NCI-H1048 (cell line): ENCODE data around the gene DNAH8.

Source experiments
- DNase-seq: peaks from one replicate; lab custom pipeline; 2025; lab: John Stamatoyannopoulos, UW

The DNAH8 gene

DNA sequence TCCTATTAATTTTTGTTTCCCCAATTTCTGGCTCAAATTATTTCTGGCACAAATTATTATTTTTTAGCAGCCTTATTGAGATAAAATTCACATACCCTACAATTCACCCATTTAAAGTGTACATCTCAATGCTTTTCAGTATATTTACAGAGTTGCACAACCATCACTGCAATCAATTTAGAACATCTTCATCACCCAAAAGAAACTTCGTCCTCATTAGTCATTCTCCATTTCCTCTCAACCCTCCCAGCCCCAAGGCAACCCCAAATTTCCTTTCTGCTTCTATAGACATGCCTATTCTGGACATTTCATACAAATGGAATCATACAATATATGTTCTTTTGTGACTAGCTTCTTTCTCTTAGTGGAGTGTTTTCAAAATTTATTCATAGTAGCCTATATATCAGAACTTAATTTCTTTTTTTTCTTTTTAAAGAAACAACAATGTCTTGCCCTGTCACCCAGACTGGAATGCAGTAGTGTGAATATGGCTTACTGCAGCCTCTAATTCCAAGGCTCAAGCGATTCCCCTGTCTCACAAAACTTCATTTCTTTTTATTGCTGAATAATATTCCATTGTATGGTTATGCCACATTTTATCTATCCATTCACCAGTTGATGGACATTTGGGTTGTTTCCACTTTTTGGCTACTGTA, 84.5 kb downstream of the DNAH8 start:
- no peak for DNase-seq

DNA sequence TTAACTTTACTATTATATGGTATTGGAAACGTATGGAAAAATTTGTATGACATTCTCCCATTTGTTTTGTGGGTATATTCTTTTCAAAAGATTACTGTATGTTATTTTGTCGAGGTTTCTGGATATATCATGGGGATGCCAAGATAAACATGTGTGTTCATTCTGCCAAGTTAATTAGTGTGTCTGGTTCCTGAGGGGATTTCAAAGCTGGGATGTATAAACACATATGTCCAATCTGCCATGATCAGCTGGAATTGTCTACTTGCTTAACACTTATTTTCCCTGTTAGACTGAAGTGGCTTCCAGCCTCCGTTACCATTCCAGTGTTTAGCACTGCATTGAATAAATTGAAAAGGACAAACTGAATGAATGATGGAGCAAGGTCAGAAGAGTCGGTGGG, 86.2 kb downstream of the DNAH8 start:
- no peak for DNase-seq

DNA sequence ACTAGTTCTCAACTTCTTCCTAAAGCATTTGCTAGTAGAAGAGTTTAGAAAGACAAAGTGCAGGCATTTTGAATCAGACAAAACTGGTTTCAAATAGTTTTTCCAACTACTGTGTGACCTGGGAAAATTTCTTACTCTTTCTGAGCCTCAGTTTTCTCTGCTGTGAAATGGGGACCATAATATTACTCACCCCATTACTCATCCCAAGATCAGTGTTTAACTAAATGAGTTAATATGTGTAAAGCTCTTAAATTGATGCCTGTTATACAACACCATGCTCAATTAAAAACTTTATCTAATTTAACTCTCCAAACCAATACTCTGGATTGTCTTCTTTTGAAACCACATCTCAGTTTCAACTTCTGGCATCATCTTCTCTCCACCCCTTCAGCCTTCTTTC, 87.4 kb downstream of the DNAH8 start:
- DNase-seq = no peak

DNA sequence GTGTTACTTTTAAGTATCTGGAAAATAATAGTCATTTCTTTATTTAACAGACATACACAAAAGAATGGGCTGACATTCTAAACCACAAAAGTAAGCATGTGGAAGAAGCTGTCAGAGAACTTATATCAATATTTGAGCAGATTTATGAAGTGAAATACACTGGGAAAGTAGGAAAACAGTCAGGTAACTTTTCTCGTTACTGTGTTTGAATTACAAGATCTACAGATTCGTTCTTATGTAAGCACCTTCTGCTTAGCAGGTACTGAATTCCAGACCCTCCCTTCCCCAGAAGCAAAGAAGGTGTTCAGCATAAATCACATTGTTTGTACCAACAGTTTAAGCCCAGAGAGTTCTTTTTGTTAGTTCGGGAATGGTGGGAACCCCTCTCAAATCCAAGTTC, 88.0 kb downstream of the DNAH8 start:
- DNase-seq = no peak

DNA sequence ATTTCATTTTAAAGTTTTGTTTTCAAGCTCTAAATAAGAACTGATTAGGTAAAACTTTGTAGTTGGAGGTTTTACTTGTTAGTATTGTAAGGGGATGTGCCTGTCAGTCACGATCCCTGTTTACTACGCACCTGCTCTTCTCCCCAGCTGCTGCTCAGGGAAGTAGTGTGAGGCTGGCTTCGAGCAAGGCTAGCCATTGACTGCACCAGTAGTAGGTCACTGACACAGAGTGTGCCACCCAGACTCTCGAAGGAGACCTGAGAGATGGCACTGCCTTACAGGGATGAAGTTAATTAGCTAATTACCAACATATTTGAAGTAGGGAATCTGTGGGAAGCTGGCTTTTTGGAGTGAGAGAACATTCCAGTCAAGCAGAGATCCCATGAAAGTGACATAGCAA, 89.2 kb downstream of the DNAH8 start:
- no peak for DNase-seq

DNA sequence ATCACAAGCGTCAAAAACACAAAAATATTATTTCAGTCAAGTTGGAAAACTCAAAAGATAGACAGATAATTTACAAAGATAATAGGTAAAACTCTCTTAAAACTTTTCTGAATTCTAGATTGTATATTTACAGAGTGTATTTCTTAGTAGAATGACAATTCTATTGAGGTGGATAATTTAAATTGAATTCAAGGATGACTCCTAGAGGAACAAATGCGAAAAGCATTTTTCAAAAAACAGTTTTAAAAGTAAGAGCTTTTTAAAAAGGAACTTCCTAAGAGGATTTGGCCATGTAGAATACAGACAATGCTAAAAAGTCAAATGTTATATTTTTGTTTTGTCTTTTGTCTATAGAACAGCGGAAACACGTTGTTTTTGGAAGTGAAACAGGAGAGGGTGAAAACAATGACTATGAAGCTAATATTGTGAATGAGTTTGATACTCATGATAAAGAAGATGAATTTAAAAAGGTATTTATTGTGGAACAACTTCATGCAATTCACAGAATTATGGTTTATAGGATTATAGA, 90.1 kb downstream of the DNAH8 start:
- DNase-seq = no peak

DNA sequence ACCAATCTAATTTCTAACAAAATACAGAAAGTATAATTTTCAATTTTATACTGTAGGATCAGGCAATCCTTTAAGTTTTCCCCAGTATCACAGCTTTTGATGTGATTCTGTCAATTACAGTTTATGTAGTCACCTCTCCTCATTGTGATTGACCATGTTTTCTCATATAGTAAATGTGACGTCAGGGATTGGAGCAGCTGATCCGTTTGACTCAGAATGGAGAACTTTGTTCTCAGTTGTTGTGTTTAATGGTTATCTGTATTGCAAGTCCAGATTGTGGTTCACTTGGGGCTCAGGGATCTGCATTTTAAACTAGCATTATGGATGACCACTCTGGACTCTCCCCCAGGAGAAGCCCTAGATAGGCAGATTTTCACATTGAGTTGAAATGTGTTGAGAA, 90.6 kb downstream of the DNAH8 start:
- no peak for DNase-seq

DNA sequence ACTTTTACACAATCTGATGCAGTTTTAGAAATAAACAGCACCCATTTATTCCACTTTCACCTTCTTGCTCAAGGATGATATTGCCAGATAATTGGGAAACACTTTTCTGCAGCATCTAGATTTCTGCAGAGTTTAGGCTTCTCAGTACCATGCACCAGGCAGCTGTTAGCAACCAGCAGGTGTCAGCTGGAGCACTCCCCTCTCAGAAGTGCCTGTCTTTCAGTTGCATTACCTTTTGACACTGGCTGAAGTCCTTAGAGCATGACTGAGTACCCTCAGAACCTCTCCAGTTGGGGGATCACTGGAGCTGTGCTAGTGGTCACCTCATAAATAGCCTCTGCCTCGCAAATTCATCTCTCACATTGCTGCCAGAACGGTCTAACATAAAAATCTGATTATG, 91.2 kb downstream of the DNAH8 start:
- DNase-seq = no peak

DNA sequence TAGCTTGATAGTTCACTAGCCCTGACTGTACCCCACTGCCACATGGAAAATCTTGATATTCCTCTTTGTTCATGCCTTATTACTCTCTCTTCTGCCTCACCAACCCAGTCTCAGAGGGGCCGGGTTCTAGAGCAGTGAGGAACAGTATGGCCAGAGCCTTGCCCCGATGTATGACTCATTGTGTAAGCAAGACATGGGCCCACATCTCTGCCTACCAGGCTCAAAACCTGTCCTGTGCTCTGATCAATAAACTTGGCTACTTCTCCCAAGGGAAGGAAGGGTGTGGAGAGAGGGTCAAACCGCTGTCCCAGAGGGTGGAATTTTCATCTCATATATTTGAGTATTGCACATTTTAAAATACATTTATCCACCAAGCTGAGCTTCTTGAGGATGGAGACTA, 91.7 kb downstream of the DNAH8 start:
- DNase-seq = no peak

DNA sequence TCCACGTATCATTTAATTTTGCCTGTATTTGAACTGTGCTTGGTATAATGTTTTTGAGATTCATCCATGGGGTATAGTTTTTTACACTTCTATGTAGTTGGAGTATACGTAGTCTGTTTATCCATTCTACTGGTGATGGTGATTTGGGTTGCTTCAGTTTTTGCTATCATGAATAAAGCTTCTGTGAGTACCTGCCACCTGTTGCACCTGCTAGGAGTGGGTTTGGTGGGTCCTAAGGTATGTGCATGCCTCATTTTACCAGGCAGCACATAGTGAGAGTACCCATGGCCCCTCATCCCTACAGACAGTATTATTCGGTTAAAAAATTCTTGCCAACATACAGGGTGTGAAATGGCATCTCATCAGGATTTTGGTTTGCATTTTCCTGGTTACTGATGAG, 92.9 kb downstream of the DNAH8 start:
- no peak for DNase-seq

DNA sequence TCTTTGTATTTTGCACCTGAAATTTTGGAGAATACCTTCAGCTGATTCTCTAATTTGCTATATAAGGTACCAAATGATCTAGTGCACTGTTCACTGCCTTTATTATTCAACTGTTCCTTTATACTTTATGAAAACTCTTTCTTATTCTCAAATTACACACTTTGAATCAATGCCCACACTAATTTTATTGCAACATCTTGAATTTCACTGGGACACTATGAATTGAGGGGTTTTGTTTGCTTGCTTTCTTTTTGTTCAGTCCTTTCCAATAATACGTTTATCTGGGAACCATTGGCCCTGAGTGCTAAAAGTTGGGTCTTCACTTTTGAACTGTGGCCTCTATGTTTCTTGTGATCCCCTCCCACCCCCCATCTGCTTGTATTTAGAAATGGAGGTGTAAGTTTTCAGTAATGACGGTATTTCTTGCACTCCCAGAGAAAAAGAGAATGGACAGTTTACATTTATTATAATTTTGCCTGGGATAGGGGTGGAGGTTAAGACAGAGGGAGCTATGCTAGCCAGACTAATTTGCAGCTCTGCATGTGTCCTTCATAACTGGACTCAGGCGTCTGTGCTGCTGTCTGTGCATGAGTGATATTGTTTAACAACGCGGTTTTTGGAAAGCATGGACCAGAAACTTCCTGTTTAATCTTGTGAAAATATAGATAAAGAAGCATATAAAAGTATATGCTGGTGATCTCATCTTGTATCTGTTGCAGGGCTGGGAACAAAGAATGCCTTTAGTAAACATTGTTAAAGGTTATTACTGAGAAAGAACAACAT, 98.1 kb downstream of the DNAH8 start:
- no peak for DNase-seq

DNA sequence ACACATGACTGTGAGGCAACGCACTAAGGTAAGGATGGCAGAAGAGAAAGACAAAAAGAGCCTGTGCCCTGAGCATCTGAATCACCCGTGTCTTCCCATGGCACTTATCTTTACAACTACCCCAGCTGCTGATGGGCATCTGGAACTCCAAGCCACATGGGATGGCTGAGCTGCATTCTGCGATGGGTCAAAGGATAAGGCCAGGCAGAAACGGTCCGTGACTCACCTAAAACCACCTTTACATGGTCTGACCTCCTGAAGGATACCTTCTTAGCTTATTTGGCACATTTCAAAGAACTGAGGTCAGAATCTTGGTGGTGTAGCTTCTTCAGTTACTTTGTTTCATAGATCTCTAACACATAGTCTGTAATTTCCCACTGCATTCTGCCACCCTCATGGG, 99.7 kb downstream of the DNAH8 start:
- no peak for DNase-seq

DNA sequence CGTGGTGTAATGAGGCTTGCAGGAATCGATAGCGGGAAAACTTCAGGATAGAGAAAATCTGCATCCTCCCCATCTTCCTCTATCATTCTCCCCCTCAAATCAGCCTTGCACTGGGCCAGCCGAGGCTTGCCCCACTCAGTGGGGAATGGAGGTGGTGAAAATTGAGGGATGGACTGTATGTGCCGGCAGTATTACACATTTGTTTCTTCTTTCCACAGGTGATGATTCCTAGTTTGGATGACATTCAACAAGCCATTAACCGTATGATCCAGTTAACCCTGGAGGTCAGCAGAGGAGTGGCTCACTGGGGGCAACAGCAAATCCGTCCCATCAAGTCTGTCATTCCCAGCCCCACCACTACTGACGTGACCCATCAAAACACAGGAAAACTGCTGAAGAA, 100.1 kb downstream of the DNAH8 start:
- DNase-seq = no peak

DNA sequence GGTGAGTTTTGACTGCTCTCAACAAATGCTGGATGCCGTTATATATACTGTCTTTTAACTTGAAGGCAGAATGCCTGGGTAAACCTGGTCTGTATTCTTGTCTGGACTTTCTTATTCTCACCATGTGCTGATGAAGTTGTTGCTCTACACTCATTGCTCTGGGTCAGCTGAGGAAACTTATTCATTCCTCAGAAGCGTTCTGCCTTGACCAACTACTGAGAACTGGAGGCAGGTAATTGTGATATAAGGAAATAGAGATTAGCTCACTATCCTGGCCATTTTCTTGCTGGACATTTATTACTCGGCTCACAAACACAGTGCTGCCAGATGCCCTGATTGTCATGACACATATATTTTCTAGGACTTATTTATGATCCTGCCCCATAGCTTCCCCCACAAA, 103.6 kb downstream of the DNAH8 start:
- no peak for DNase-seq

DNA sequence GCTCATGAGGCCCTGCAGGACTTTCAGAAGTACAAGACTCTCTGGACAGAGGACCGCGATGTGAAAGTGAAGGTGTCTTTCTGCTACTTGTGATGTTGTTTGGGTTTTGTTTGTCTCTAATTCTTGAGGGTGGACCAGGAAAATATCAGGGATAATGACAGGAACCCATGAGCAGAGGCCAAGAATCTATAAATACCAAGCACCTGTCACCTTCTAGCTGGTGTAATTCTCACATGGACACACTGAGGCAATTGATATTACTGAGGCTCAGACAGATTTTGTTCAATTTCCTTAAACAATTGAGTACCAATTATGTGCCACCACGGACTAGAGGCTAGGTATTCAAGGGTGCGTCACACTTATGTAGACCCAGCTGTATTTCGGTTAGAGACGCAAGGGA, 107.9 kb downstream of the DNAH8 start:
- DNase-seq = no peak

DNA sequence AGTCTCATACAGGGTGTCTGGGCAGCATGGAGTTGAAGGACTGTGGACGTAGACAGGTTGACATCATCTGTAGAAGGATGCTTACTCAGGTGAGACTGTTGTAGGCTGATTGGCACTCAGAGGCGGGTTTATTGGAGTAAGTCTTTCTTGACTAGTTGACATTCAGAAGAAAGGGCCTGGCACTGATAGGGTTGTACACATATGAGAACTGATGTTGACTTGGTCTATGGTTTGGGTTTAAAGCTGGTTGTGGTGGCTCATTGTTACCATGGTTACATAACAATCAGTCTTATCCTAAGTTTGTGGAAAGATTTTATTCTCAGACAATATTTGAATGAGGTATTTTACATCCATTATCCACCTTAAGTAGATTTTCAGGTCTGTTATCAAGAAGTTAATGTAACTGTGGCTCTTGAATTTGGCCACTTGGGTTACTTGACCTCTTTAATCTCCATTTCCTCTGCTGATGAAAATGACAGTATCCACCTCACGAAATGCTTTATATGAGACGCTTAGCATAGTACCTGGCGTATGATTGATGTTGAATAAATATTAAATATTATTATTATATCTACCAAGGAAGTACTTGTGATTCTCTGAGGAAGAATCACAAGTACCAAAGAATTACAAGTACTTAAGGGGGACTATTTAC, 109.3 kb downstream of the DNAH8 start:
- no peak for DNase-seq

DNA sequence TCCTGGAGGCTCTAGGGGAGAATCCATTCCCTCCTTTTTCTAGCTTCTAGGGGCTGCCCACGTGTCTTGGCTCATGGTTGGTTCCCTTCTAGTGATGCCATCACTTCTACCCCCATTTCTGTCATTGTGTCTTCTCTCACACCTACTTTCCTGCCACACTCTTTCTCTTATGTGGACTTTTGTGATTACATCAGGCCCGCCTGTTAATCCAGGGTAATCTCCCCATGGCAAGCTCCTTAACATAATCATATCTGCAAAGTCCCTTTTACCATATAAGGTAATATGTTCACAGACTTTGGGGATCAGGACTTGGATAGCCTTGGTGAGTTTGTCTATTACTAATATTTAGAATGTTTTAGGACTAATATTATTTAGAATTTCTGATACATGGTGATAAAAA, 111.9 kb downstream of the DNAH8 start:
- no peak for DNase-seq

DNA sequence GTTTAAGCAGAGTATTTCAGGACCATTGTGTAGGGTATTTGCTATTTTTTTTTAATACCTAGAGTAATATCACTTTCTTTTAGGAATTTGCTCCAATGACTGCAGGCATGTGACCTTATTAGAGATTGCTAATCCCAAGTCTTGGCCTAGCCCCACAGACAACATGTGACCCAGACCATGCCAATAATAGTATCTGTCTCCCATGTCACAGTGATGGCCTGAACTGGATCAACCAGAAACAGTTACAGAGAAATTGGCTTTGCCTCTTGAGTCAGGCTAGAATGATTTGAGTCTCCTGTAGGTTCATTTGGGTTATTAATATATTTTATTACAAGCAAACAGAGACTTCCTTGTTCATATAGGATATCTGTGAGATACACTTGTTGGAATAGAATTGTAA, 116.8 kb downstream of the DNAH8 start:
- no peak for DNase-seq

DNA sequence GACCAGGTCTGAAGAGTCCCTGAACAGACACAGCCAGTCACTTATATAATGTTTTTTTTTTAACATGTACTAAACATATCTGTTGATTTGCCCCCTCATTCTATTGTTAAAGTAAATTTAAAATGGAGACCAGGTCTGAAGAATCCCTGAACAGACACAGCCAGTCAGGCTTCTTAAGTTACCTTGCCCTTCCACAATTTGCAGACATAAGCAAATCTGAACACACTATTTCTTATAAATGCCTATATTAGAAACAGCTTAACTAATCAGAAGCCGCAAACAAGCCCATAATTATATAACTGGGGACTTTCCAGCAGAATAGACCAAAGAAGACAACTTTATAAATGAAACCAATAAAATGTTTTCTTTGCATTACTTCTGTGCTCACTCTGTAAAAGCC, 118.2 kb downstream of the DNAH8 start:
- DNase-seq = no peak

DNA sequence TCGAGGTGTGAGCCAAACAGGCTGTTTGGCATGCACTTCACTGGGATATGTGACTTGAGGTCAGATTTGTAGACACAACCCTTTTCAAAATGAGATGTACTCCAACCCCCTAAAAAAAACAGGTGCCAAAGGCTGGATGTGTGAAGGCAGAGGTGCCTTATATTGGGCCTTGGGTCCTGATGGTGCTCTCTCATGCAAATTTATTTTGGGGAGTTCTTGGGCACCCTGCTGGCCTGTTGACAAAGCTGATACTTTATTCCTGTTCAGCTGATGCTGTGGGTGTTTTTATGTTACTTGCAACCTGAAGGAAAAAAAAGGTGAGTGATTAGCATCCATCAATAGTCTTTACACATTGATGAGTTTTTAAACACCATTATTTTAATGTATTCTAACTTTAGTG, 121.5 kb downstream of the DNAH8 start:
- no peak for DNase-seq

DNA sequence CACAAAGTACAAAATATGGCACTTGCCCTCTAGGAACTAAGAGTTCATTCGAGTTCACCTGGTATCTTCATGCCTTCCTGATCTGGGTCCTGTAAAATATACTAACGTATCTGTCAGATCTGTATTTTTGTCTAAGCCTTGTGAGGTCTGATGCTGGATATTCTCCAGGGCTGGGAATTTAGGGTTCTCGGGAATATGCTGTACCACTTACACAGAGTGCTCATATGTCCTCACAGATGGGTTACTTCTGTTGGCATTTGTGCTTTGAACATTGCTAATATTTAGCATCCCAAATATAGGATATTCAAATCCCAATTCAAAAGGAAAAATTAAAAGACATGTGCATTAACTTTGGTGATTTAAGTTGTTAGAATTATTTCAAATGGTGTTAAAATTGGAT, 122.0 kb downstream of the DNAH8 start:
- DNase-seq = no peak

DNA sequence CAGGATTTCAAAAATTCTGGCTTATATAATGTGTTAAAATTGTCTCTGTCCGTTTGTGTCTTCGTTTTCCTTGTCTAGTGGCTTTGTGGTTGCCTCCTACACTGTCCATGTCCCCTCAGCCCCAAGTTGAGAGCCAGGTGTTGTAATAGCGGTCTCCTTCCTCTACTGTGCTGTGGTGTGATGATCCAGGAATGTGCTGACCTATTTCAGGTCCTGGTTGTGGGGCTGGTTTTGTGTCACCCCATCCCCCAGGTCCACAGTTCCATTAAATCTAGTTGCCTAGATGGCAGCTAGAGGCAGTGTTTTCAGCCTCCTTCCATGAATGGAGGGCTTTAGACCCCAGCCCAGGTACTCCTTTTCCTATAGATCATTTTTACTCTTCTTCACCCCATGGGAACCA, 128.7 kb downstream of the DNAH8 start:
- DNase-seq = no peak

DNA sequence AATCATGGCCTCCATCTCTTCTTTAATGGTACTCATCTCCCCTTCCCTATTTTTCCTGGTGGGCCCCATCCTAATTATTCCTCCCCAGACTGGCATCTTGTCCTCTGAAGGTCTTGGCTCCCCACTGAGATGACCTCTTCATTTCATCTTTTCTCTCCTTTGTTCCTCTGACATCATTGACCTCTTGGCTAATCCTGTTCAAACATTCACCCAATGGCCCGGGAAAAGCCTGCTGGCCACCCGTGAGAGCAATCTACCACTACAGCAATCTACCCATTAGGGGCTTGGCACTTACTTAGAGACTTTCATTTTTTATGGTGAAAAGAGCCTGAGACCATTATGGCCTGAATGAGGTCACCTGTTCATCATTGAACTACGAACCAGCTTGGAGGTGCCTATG, 130.8 kb downstream of the DNAH8 start:
- no peak for DNase-seq
